MG63 (cell line): Measurements from ENCODE around the gene CIAO1. TPM values are rescaled to one million over a fixed set of nuclear protein-coding genes. Genes with fewer than 3 reads are reported as not detected.
"Not testable (repeated sequence)": the region's sequence is repeated elsewhere in the genome, so short reads cannot be mapped to it uniquely, and the experiment has no call there.

Experiments
- DNase-seq: peaks from one replicate; pipeline ENCODE4 v3.0.0-alpha.2; 2020
- H3K27me3 ChIP-seq: fragments of 250-450 bp; sonication (Bioruptor Pico); 2 replicates; pipeline ENCODE4 v1.5.1; 2020; ENCODE audit warnings: mild to moderate bottlenecking, moderate library complexity
- H3K36me3 ChIP-seq: fragments of 250-450 bp; sonication (Bioruptor Pico); 2 replicates; pipeline ENCODE4 v1.5.1; 2020; ENCODE audit warnings: mild to moderate bottlenecking, moderate library complexity
- H3K4me3 ChIP-seq: fragments of 250-450 bp; sonication (Bioruptor Pico); 2 replicates; pipeline ENCODE4 v1.5.1; 2020; ENCODE audit warnings: mild to moderate bottlenecking, moderate library complexity
- H3K9me3 ChIP-seq: fragments of 250-450 bp; sonication (Bioruptor Pico); 2 replicates; pipeline ENCODE4 v1.5.1; 2020; ENCODE audit warnings: mild to moderate bottlenecking, moderate library complexity
- total RNA-seq: library from RNA; depleted of rRNA; stranded (reverse); fragments of >200 nt; shearing (Covaris generic); gene quantifications from 2 replicates; pipeline ENCODE4 v1.2.3, GENCODE V29; 2014; ENCODE audit warnings: low replicate concordance

CIAO1 gene
- total RNA-seq, 1 experiment from 2014 or later = 103 TPM

GRCh38 chr2:96261328-96262003, 4.6 kb upstream of the CIAO1 start:
- H3K36me3 ChIP-seq = peaks cover 32% of the 10 kb centered on the region
- no peak overlapping the region for H3K4me3 ChIP-seq
- no peaks in the 10 kb centered on the region for H3K9me3 ChIP-seq
- H3K27me3 ChIP-seq = no peaks in the 10 kb centered on the region
- DNase-seq = no peak

- no peak for DNase-seq
- no peaks in the 10 kb centered on the region for H3K27me3 ChIP-seq
- no peaks in the 10 kb centered on the region for H3K9me3 ChIP-seq
- peaks cover 32% of the 10 kb centered on the region for H3K36me3 ChIP-seq
- H3K4me3 ChIP-seq = no peak overlapping the region
Observed at GRCh38 chr2:96262306-96262705, 3.7 kb upstream of the CIAO1 start.

GRCh38 chr2:96264086-96264485, 1.9 kb upstream of the CIAO1 start:
- no peak for DNase-seq
- H3K4me3 ChIP-seq = no peak overlapping the region; the same call in 1 of the 2 replicates
- peaks cover 48% of the 10 kb centered on the region for H3K36me3 ChIP-seq
- no peaks in the 10 kb centered on the region for H3K27me3 ChIP-seq
- H3K9me3 ChIP-seq = no peaks in the 10 kb centered on the region

- Histone ChIP-seq H3K27me3 (no peaks in the 10 kb centered on the region), H3K4me3 (peak overlapping the region; percentile 99), H3K36me3 (peaks cover 48% of the 10 kb centered on the region), H3K9me3 (no peaks in the 10 kb centered on the region)
- no peak for DNase-seq
Observed at GRCh38 chr2:96264656-96265348, 1.2 kb upstream of the CIAO1 start.

GRCh38 chr2:96265349-96265839, 631 bp upstream of the CIAO1 start:
- DNase-seq = peak; percentile 32
- H3K36me3 ChIP-seq = peaks cover 51% of the 10 kb centered on the region

GRCh38 chr2:96267159-96267971, 1.3 kb downstream of the CIAO1 start:
- Histone ChIP-seq H3K36me3 (peaks cover 62% of the 10 kb centered on the region), H3K4me3 (peak overlapping the region; percentile 99), H3K27me3 (no peaks in the 10 kb centered on the region), H3K9me3 (no peaks in the 10 kb centered on the region)
- DNase-seq = peak; percentile 31

More at GRCh38 chr2:96265349-96265839, 631 bp upstream of the CIAO1 start:
- no peaks in the 10 kb centered on the region for H3K9me3 ChIP-seq
- H3K4me3 ChIP-seq = peak overlapping the region; percentile 99
- H3K27me3 ChIP-seq = no peaks in the 10 kb centered on the region

GRCh38 chr2:96271995-96272394, 6.0 kb downstream of the CIAO1 start:
- H3K4me3 ChIP-seq = no peak overlapping the region
- DNase-seq = no peak
- H3K27me3 ChIP-seq = no peaks in the 10 kb centered on the region
- no peaks in the 10 kb centered on the region for H3K9me3 ChIP-seq
- peaks cover 73% of the 10 kb centered on the region for H3K36me3 ChIP-seq

GRCh38 chr2:96273763-96274162, 7.7 kb downstream of the CIAO1 start:
- peaks cover 74% of the 10 kb centered on the region for H3K36me3 ChIP-seq
- H3K4me3 ChIP-seq = no peak overlapping the region
- no peak for DNase-seq

GRCh38 chr2:96274355-96275056, 8.5 kb downstream of the CIAO1 start:
- no peaks in the 10 kb centered on the region for H3K9me3 ChIP-seq
- no peak for DNase-seq
- H3K36me3 ChIP-seq = peaks cover 74% of the 10 kb centered on the region
- H3K4me3 ChIP-seq = no peak overlapping the region
- H3K27me3 ChIP-seq = no peaks in the 10 kb centered on the region

More at GRCh38 chr2:96273763-96274162, 7.7 kb downstream of the CIAO1 start:
- Histone ChIP-seq H3K27me3 (no peaks in the 10 kb centered on the region), H3K9me3 (no peaks in the 10 kb centered on the region)

- peaks cover 71% of the 10 kb centered on the region for H3K36me3 ChIP-seq
- DNase-seq = no peak
- no peaks in the 10 kb centered on the region for H3K27me3 ChIP-seq
- no peak overlapping the region for H3K4me3 ChIP-seq
- H3K9me3 ChIP-seq = no peaks in the 10 kb centered on the region
Observed at GRCh38 chr2:96276787-96277499, 10.9 kb downstream of the CIAO1 start.

- DNase-seq = no peak
- no peaks in the 10 kb centered on the region for H3K27me3 ChIP-seq
- H3K36me3 ChIP-seq = peaks cover 96% of the 10 kb centered on the region
- H3K9me3 ChIP-seq = no peaks in the 10 kb centered on the region
- H3K4me3 ChIP-seq = no peak overlapping the region
Observed at GRCh38 chr2:96287273-96287856, 21.3 kb downstream of the CIAO1 start.

- Histone ChIP-seq H3K27me3 (no peaks in the 10 kb centered on the region), H3K36me3 (peaks cover 98% of the 10 kb centered on the region), H3K9me3 (no peaks in the 10 kb centered on the region), H3K4me3 (no peak overlapping the region)
- no peak for DNase-seq
Observed at GRCh38 chr2:96291751-96292150, 25.7 kb downstream of the CIAO1 start.

GRCh38 chr2:96294271-96294670, 28.2 kb downstream of the CIAO1 start:
- not testable (repeated sequence) for H3K4me3 ChIP-seq, DNase-seq, H3K27me3 ChIP-seq, H3K9me3 ChIP-seq
- H3K36me3 ChIP-seq = peaks cover 98% of the 10 kb centered on the region

- H3K4me3 ChIP-seq = no peak overlapping the region
- no peak for DNase-seq
- H3K36me3 ChIP-seq = peaks cover 99% of the 10 kb centered on the region
- no peaks in the 10 kb centered on the region for H3K9me3 ChIP-seq
- H3K27me3 ChIP-seq = no peaks in the 10 kb centered on the region
Observed at GRCh38 chr2:96296925-96297324, 30.9 kb downstream of the CIAO1 start.

- no peaks in the 10 kb centered on the region for H3K9me3 ChIP-seq
- H3K4me3 ChIP-seq = no peak overlapping the region
- peaks cover 76% of the 10 kb centered on the region for H3K36me3 ChIP-seq
- H3K27me3 ChIP-seq = no peaks in the 10 kb centered on the region
- no peak for DNase-seq
Observed at GRCh38 chr2:96301865-96302264, 35.8 kb downstream of the CIAO1 start.

- no peak for DNase-seq
- H3K4me3 ChIP-seq = peak overlapping the region; percentile 90
- no peaks in the 10 kb centered on the region for H3K9me3 ChIP-seq
- H3K27me3 ChIP-seq = no peaks in the 10 kb centered on the region
- H3K36me3 ChIP-seq = peaks cover 48% of the 10 kb centered on the region
Observed at GRCh38 chr2:96304606-96305005, 38.6 kb downstream of the CIAO1 start.
